Trophoblast cell (in vitro differentiated cells and primary cell): ENCODE measurements around the gene ADGRG3.

Source experiments
- DNase-seq, 2 donors: peaks; one replicate each; pipeline ENCODE4 v3.0.0-alpha.2; 2016
- H2AFZ ChIP-seq: 2 replicates; pipeline ENCODE4 v1.6.1; 2013; ENCODE audit warnings: low read length, moderate library complexity, mild to moderate bottlenecking; ENCODE audit not compliant: insufficient read depth, poor library complexity
- H2AK5ac ChIP-seq: 2 replicates; pipeline ENCODE4 v1.6.1; 2013; ENCODE audit warnings: mild to moderate bottlenecking, low read length
- H2BK120ac ChIP-seq: 2 replicates; pipeline ENCODE4 v1.6.1; 2013; ENCODE audit warnings: low read length, mild to moderate bottlenecking, moderate library complexity; ENCODE audit not compliant: insufficient read depth, poor library complexity
- H2BK12ac ChIP-seq: 2 replicates; pipeline ENCODE4 v1.6.1; 2013; ENCODE audit warnings: mild to moderate bottlenecking, low read length, moderate library complexity
- H2BK5ac ChIP-seq: 2 replicates; pipeline ENCODE4 v1.6.1; 2013; ENCODE audit warnings: low read length, low read depth, moderate library complexity, mild to moderate bottlenecking; ENCODE audit not compliant: poor library complexity
- H3K14ac ChIP-seq: 2 replicates; pipeline ENCODE4 v1.6.1; 2013; ENCODE audit warnings: mild to moderate bottlenecking, low read length
- H3K18ac ChIP-seq: 2 replicates; pipeline ENCODE4 v1.6.1; 2013; ENCODE audit warnings: mild to moderate bottlenecking, low read length
- H3K23ac ChIP-seq: 2 replicates; pipeline ENCODE4 v1.6.1; 2013; ENCODE audit warnings: low read length
- H3K27ac ChIP-seq: 2 replicates; pipeline ENCODE4 v1.5.1; 2013; ENCODE audit warnings: low read depth, mild to moderate bottlenecking, inconsistent platforms, low read length, moderate library complexity
- H3K27me3 ChIP-seq: 2 replicates; pipeline ENCODE4 v1.6.1; 2013; ENCODE audit warnings: inconsistent platforms, mild to moderate bottlenecking, low read length, moderate library complexity; ENCODE audit not compliant: insufficient read depth
- H3K36me3 ChIP-seq, 2 experiments: 1 replicate in 1 of 2; 2 replicates in 1 of 2; pipeline ENCODE4 v1.6.1; 2013; ENCODE audit warnings: low read length in 2 of 2, mild to moderate bottlenecking in 2 of 2, moderate library complexity in 1 of 2; ENCODE audit not compliant: insufficient read depth in 2 of 2, control insufficient read depth in 1 of 2
- H3K4ac ChIP-seq: 2 replicates; pipeline ENCODE4 v1.6.1; 2013; ENCODE audit warnings: low read depth, mild to moderate bottlenecking, low read length, moderate library complexity
- H3K4me1 ChIP-seq, 2 experiments: 1 replicate in 1 of 2; 2 replicates in 1 of 2; pipeline ENCODE4 v1.6.1; 2013; ENCODE audit warnings: low read length in 2 of 2, mild to moderate bottlenecking in 2 of 2, moderate library complexity in 1 of 2; ENCODE audit not compliant: insufficient read depth in 2 of 2, control insufficient read depth in 1 of 2
- H3K4me2 ChIP-seq: 2 replicates; pipeline ENCODE4 v1.6.1; 2013; ENCODE audit warnings: inconsistent platforms, mild to moderate bottlenecking, low read length, moderate library complexity
- H3K4me3 ChIP-seq: 2 replicates; pipeline ENCODE4 v1.5.1; 2013; ENCODE audit warnings: mild to moderate bottlenecking, low read depth, low read length, inconsistent platforms
- H3K79me1 ChIP-seq: one replicate; pipeline ENCODE4 v1.6.1; 2013; ENCODE audit warnings: low read length
- H3K79me2 ChIP-seq: 2 replicates; pipeline ENCODE4 v1.6.1; 2013; ENCODE audit warnings: low read length, mild to moderate bottlenecking; ENCODE audit not compliant: control insufficient read depth, insufficient read depth, poor library complexity
- H3K9ac ChIP-seq: 2 replicates; pipeline ENCODE4 v1.6.1; 2013; ENCODE audit warnings: mild to moderate bottlenecking, low read length
- H3K9me3 ChIP-seq: 2 replicates; pipeline ENCODE4 v1.6.1; 2013; ENCODE audit warnings: low read depth, mild to moderate bottlenecking, control low read depth, inconsistent platforms, low read length; ENCODE audit not compliant: insufficient read depth
- H4K12ac ChIP-seq: 2 replicates; pipeline ENCODE4 v1.6.1; 2013; ENCODE audit warnings: low read depth, mild to moderate bottlenecking, low read length, moderate library complexity
- H4K8ac ChIP-seq: 2 replicates; pipeline ENCODE4 v1.6.1; 2013; ENCODE audit warnings: low read depth, mild to moderate bottlenecking, low read length, moderate library complexity
- H4K91ac ChIP-seq: one replicate; pipeline ENCODE4 v1.6.1; 2013; ENCODE audit warnings: low read depth, mild to moderate bottlenecking, low read length, moderate library complexity
- WGBS: extraction: QIAGEN DNeasy Blood & Tissue Kit; methylation state at CpG from one replicate; pipeline ENCODE4 v1.1.7; 2013; ENCODE audit warnings: missing lambda C conversion rate; ENCODE audit not compliant: insufficient read length, insufficient coverage; ENCODE audit errors: extremely low coverage; 5-methylcytosine and 5-hydroxymethylcytosine counted together

Gene ADGRG3

DNA sequence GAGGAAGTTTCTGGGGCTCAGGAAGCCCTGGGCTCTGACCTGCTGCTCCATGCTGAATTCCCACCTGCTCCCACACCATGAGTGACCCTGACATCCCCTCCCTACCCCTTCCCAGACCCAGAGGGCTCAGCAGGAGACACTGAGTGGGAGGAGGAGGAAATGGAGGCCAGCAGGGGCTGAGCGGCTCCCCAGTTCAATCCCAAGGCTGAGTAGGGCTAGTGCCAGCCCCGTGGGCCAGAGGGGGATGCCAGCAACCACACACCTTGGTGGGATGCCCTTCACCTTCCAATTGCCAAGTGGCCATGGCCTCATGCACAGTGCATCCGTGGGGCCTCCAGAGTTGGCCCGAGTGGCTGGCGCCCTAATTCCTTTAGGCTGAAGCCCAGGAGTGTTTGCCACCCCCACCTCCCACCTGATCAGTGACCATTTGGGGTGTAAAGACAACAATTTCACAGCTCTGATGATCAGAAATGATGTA lies 1.0 kb upstream of the ADGRG3 start:
- H3K14ac ChIP-seq = no peak overlapping the region
- no peak overlapping the region for H3K27ac ChIP-seq
- H4K8ac ChIP-seq = no peak overlapping the region
- no peak overlapping the region for H2BK5ac ChIP-seq
- H3K27me3 ChIP-seq = no peaks in the 10 kb centered on the region
- no peak overlapping the region for H2AFZ ChIP-seq
- no peaks in the 10 kb centered on the region for H3K79me2 ChIP-seq
- H3K79me1 ChIP-seq = no peaks in the 10 kb centered on the region
- H4K12ac ChIP-seq = no peak overlapping the region
- H2AK5ac ChIP-seq = no peak overlapping the region
- no peak overlapping the region for H4K91ac ChIP-seq
- no peak overlapping the region for H3K4me2 ChIP-seq
- H3K4ac ChIP-seq = no peak overlapping the region
- WGBS = no CpG with 5 or more reads among the region's 5 CpGs
- H3K36me3 ChIP-seq = peaks cover 27 to 28% of the 10 kb centered on the region in 2 experiments
- H3K18ac ChIP-seq = no peak overlapping the region
- H3K9ac ChIP-seq = no peak overlapping the region
- no peak for DNase-seq
- no peak overlapping the region for H3K23ac ChIP-seq
- H3K4me3 ChIP-seq = no peak overlapping the region
- peaks cover 3% of the 10 kb centered on the region for H3K9me3 ChIP-seq
- H3K4me1 ChIP-seq = peaks cover 6% of the 10 kb centered on the region in 2 experiments
- no peak overlapping the region for H2BK120ac ChIP-seq
- H2BK12ac ChIP-seq = no peak overlapping the region

DNA sequence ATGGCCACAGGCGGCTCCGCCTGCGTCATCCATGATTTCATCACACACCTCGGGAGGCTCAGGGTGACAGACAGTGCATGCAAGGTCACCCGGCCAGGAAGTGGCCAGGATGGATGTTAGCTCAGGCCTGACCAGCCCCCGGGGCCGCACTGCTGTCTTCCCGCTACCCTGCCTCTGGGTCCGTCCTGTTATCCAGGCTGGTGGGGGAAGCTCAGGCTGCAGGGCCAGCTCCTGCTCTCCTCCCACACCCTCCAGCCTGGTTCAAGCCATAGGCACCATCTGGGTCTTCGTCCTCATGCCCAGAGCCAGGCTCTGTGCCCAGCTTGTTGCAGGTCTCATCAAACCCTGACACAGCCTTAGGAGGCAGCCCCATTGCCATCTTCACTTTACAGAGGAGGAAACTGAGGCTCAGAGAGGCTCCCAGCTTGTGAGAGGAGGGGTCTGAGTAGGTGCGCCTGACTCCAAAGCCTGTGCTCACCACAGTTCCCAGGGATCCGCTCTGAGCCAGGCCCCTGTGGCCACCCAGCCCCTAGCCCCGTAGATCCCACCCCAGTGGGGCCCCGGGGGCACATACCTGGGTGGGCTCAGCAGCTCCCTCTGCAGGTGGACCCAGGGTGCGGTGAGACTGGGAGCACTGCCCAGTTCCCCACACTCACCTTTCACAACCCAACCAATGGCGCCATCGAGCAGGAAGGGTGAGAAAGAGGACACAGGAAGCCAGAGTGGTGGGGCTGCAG lies 412 bp upstream of the ADGRG3 start:
- Histone ChIP-seq H3K4me3 (no peak overlapping the region), H4K91ac (no peak overlapping the region), H3K27me3 (no peaks in the 10 kb centered on the region), H3K14ac (no peak overlapping the region), H2BK12ac (no peak overlapping the region), H2AK5ac (no peak overlapping the region), H4K12ac (no peak overlapping the region), H3K9me3 (peaks cover 3% of the 10 kb centered on the region), H3K36me3 (peaks cover 22% of the 10 kb centered on the region in 2 experiments), H2AFZ (no peak overlapping the region), H2BK120ac (no peak overlapping the region), H3K4me1 (peaks cover 6% of the 10 kb centered on the region in 2 experiments), H3K79me2 (no peaks in the 10 kb centered on the region), H3K18ac (no peak overlapping the region), H3K79me1 (no peaks in the 10 kb centered on the region), H2BK5ac (no peak overlapping the region), H3K4ac (no peak overlapping the region), H3K9ac (no peak overlapping the region), H3K27ac (no peak overlapping the region), H3K23ac (no peak overlapping the region), H4K8ac (no peak overlapping the region), H3K4me2 (no peak overlapping the region)
- DNase-seq = peak; percentile 92 to 93
- no CpG with 5 or more reads among the region's 17 CpGs for WGBS

DNA sequence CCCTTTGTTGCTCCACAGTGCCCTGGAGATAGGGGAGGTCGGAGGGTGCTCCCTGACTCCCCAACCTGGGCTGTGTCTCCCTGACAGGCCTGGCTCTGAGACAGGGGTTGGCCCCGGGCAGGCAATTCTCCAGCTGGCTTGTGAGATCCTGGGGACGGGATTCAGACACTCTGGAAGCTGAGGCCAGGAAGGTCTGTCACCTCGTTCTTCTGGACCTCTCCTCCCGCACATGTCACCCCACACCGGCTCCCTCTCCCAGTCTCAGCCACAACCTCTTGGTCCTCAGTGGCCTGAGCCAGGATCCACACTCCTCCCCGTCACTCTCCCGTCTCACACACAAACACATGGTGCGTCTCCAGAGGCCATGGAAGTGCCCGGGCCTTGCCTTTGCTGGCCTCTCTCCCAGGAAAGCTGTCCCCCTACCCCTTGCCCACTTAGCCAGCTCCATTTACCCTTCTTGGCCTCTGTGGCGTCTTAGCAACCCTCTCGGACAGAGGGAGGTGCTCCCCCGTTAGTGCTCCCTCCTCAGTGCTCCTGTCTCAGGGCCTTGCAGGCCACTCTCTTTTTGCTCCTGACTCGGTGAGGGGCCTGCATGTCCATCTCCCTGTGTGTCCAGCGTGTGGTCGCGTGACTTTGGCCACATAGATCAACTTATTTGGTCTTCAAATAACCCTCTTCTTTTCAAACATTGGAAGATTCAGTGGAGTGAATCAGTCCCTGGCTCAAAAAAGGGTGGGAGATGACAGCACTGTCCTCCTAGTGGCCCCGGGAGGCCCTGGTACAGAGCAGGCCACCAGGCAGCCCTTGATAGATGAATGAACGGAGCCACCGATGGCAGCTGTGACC lies 747 bp downstream of the ADGRG3 start:
- H3K23ac ChIP-seq = no peak overlapping the region
- DNase-seq = no peak
- no peak overlapping the region for H3K4me2 ChIP-seq
- H4K91ac ChIP-seq = no peak overlapping the region
- H2AK5ac ChIP-seq = no peak overlapping the region
- no peak overlapping the region for H3K4ac ChIP-seq
- no peak overlapping the region for H2BK12ac ChIP-seq
- H2BK120ac ChIP-seq = no peak overlapping the region
- no peak overlapping the region for H3K4me3 ChIP-seq
- no peak overlapping the region for H4K12ac ChIP-seq
- H3K79me1 ChIP-seq = no peaks in the 10 kb centered on the region
- no peak overlapping the region for H3K14ac ChIP-seq
- H4K8ac ChIP-seq = no peak overlapping the region
- H3K27ac ChIP-seq = no peak overlapping the region
- WGBS = no CpG with 5 or more reads among the region's 20 CpGs
- H3K4me1 ChIP-seq = peaks cover 6% of the 10 kb centered on the region in 2 experiments
- no peak overlapping the region for H2AFZ ChIP-seq
- no peak overlapping the region for H2BK5ac ChIP-seq
- no peak overlapping the region for H3K9ac ChIP-seq
- no peak overlapping the region for H3K18ac ChIP-seq
- no peaks in the 10 kb centered on the region for H3K79me2 ChIP-seq
- no peaks in the 10 kb centered on the region for H3K27me3 ChIP-seq
- peaks cover 10 to 11% of the 10 kb centered on the region in 2 experiments for H3K36me3 ChIP-seq
- peaks cover 3% of the 10 kb centered on the region for H3K9me3 ChIP-seq

DNA sequence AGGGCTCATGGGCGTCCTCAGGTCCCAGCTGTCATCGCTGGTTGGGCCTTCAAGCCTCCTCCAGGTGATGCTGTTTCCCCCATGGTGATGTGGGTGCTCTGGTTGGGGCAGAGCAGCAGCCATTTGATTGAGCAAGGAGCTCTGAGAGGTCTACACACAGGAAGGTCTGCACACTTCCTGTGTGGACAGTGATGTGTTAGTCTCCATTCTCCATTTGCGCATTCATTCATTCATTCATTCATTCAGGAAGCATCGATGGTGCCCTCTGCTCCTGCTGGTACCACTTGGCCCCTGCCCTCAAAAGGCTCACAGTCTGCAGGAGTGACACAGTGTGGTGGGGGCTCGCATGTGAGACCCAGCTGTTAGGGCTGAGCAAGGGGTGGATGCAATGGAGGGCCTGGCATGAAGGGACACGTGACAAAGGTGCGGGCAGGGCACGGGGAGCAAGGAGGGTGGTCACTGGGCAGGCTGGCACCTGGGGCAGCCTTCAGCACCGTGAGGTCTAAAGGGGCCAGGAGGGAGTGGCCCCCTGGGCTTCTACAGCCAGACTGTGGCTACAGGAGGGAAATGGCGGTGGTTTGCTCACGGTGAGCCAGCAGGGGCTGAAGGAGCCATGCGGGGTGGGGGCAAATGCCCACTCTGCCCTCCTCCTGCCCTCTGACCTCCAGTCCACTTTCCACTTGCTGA lies 1.5 kb downstream of the ADGRG3 start:
- Histone ChIP-seq H2BK120ac (no peak overlapping the region), H3K9me3 (peaks cover 3% of the 10 kb centered on the region), H3K9ac (no peak overlapping the region), H3K23ac (no peak overlapping the region), H4K8ac (no peak overlapping the region), H3K27ac (no peak overlapping the region), H3K79me1 (no peaks in the 10 kb centered on the region), H2BK12ac (no peak overlapping the region), H2BK5ac (no peak overlapping the region), H3K27me3 (no peaks in the 10 kb centered on the region), H2AK5ac (no peak overlapping the region), H3K14ac (no peak overlapping the region), H3K4me1 (peaks cover 6% of the 10 kb centered on the region in 2 experiments), H4K12ac (no peak overlapping the region), H4K91ac (no peak overlapping the region), H3K4me2 (no peak overlapping the region), H3K79me2 (no peaks in the 10 kb centered on the region), H3K18ac (no peak overlapping the region), H3K36me3 (peaks cover 2 to 4% of the 10 kb centered on the region in 2 experiments), H3K4me3 (no peak overlapping the region), H2AFZ (no peak overlapping the region), H3K4ac (no peak overlapping the region)
- no peak for DNase-seq
- no CpG with 5 or more reads among the region's 12 CpGs for WGBS
